HG03457 (cell line): ENCODE results near the gene OR5D13.

Experiments
- ATAC-seq: cut with Tn5 transposase; IDR thresholded peaks from one replicate; pipeline ENCODE4 v1.9.1; 2021; ENCODE audit warnings: moderate number of reproducible peaks; ENCODE audit not compliant: unreplicated experiment

Gene OR5D13

GRCh38 chr11:55773138-55773537 is at the start of gene OR5D13:
Gene OR5D13, plus strand, starts transcription at chr11:55773438. Its CDS starts 0 bp downstream, at chr11:55773438.
- ATAC-seq: no peak

GRCh38 chr11:55726715-55727324 is 46.4 kb upstream of the OR5D13 start:
- ATAC-seq: no peak

GRCh38 chr11:55732936-55733335 is 40.3 kb upstream of the OR5D13 start:
- ATAC-seq: no peak

GRCh38 chr11:55791606-55792005 is 18.4 kb downstream of the OR5D13 start:
- ATAC-seq: no peak

- ATAC-seq: no peak
These were observed 20.1 kb downstream of the OR5D13 start for GRCh38 chr11:55793321-55793720.

GRCh38 chr11:55795256-55795655 is 22.0 kb downstream of the OR5D13 start, which contains the start of gene OR5D14:
Gene OR5D14, plus strand, starts transcription at chr11:55795556. Its CDS starts 0 bp downstream, at chr11:55795556.
- ATAC-seq: no peak

- no peak for ATAC-seq
These were observed 33.0 kb downstream of the OR5D13 start for GRCh38 chr11:55806248-55806647.

- no peak for ATAC-seq
These were observed 37.8 kb downstream of the OR5D13 start, which contains the start of gene OR5L1 for GRCh38 chr11:55811067-55811466. Gene OR5L1, plus strand, starts transcription at chr11:55811367. Its CDS starts 100 bp downstream, at chr11:55811467.

GRCh38 chr11:55819330-55819729 is 46.1 kb downstream of the OR5D13 start, which contains the start of gene OR5D18:
Gene OR5D18, plus strand, starts transcription at chr11:55819630. Its CDS starts 0 bp downstream, at chr11:55819630.
- ATAC-seq: no peak
